ENCODE results near the gene SLC29A2. TPM values are rescaled to one million over a fixed set of nuclear protein-coding genes. Genes with fewer than 3 reads are reported as not detected.
"Not testable (repeated sequence)": the region's sequence is repeated elsewhere in the genome, so short reads cannot be mapped to it uniquely, and the experiment has no call there.

Gene SLC29A2
- total RNA-seq, 1 experiment from 2014 or later, result 36.1 TPM

DNA sequence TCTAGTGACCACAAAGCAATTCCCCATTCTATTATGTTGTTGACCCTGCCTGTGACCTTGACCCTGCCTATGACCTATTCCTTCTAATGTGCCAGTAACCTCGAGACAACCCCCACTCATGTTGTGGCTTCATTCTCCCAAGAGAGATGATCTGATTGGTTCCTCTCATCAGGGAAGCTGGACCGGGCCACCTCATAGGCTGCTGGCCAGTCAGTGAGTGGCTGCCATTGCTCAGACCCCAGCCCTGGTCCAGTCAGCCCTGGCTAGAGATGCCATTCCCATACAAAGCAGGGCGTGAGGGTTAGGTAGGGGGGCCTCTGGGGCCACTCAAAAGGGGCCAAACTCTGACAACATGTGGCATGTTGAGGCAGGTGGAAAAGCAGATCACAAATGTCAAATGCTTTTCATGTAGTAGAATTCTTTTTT, 11.9 kb downstream of the SLC29A2 start:
- CTCF ChIA-PET, result no interaction called here

DNA sequence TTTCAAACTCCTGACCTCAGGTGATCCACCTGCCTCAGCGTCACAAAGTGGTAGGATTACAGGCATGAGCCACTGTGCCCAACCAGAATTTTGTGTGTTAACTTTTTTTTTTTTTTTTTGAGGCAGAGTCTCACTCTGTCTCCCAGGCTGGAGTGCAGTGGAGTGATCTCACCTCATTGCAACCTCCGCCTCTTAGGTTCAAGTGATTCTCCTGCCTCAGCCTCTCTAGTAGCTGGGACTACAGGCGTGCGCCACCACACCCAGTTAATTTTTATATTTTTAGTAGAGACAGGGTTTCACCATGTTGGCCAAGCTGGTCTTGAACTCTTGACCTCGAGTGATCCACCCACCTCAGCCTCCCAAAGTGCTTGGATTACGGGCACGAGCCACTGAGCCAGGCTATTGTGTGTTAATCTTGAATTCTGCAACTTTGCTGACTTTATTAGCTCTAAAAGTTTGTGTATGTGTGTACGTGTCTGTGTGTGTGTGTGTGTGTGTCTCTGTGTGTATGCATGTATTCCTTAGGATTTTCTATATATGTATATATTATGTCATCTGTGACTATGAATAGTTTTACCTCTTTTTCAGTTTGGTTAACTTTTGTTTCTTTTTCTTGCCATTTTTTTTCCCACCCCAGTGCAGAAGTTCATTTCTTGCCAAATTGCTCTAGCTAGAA, 20.9 kb downstream of the SLC29A2 start:
- H3K9me3 ChIP-seq (ENCODE audit: insufficient read depth, low read depth); H3K79me2 ChIP-seq (ENCODE audit: low read depth); BruUV-seq (replicated peaks); H3K27me3 ChIP-seq (ENCODE audit: insufficient read depth, low read depth); H3K9me2 ChIP-seq (ENCODE audit: insufficient read depth); POLR2A ChIA-PET (ENCODE audit: unreplicated experiment); H4K20me1 ChIP-seq (ENCODE audit: insufficient read depth); DNase-seq; H3K4me2 ChIP-seq; H3K27ac ChIP-seq; H3K36me3 ChIP-seq (ENCODE audit: low read depth); CTCF ChIA-PET; intact Hi-C loops (cut with micrococcal nuclease; ENCODE audit: unreplicated experiment); H2AFZ ChIP-seq; H3K4me3 ChIP-seq: not testable (repeated sequence)
- peaks cover 17% of the 10 kb centered on the region for H3K4me1 ChIP-seq (replicated peaks; ENCODE audit: insufficient read depth)
- H3F3A ChIP-seq (ENCODE audit: insufficient read depth, low read depth), result peaks cover 30% of the 10 kb centered on the region

More for the DNA sequence above, 11.9 kb downstream of the SLC29A2 start:
- TF ChIP-seq, protein P1, sequence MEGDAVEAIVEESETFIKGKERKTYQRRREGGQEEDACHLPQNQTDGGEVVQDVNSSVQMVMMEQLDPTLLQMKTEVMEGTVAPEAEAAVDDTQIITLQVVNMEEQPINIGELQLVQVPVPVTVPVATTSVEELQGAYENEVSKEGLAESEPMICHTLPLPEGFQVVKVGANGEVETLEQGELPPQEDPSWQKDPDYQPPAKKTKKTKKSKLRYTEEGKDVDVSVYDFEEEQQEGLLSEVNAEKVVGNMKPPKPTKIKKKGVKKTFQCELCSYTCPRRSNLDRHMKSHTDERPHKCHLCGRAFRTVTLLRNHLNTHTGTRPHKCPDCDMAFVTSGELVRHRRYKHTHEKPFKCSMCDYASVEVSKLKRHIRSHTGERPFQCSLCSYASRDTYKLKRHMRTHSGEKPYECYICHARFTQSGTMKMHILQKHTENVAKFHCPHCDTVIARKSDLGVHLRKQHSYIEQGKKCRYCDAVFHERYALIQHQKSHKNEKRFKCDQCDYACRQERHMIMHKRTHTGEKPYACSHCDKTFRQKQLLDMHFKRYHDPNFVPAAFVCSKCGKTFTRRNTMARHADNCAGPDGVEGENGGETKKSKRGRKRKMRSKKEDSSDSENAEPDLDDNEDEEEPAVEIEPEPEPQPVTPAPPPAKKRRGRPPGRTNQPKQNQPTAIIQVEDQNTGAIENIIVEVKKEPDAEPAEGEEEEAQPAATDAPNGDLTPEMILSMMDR (conservative IDR thresholded peaks at IDR 0.05), result no peak
- no peak for TF ChIP-seq EZH2 (IDR thresholded peaks at IDR 0.05; ENCODE audit: low read depth)
- H3K9me3 ChIP-seq (ENCODE audit: insufficient read depth, low read depth), result no peaks in the 10 kb centered on the region
- peaks cover 20% of the 10 kb centered on the region for H4K20me1 ChIP-seq (ENCODE audit: insufficient read depth)
- no peaks in the 10 kb centered on the region for H3K4me1 ChIP-seq (replicated peaks; ENCODE audit: insufficient read depth)
- no peak for DNase-seq
- no peaks in the 10 kb centered on the region for H3K79me2 ChIP-seq (ENCODE audit: low read depth)
- H3K9me2 ChIP-seq (ENCODE audit: insufficient read depth), result no peaks in the 10 kb centered on the region
- H3K4me3 ChIP-seq, result no peak overlapping the region
- peaks cover 7% of the 10 kb centered on the region; the same call in 1 of the 2 replicates for H3K36me3 ChIP-seq (ENCODE audit: low read depth)
- POLR2A ChIA-PET (ENCODE audit: unreplicated experiment), result interaction anchor here (1.3 kb wide), 1 partner anchor 12 kb away, joined by 11 read pairs; the partner anchor contains the start of gene B4GAT1
- intact Hi-C loops (cut with micrococcal nuclease; ENCODE audit: unreplicated experiment), result no loop called here
- no peak overlapping the region for H3K27ac ChIP-seq
- no peak overlapping the region for H3K4me2 ChIP-seq
- no peak overlapping the region for H2AFZ ChIP-seq
- H3F3A ChIP-seq (ENCODE audit: insufficient read depth, low read depth), result peaks cover 49% of the 10 kb centered on the region; the same call in 1 of the 2 replicates
- no peaks in the 10 kb centered on the region for H3K27me3 ChIP-seq (ENCODE audit: insufficient read depth, low read depth)
- no TSS peak for BruUV-seq (replicated peaks)

DNA sequence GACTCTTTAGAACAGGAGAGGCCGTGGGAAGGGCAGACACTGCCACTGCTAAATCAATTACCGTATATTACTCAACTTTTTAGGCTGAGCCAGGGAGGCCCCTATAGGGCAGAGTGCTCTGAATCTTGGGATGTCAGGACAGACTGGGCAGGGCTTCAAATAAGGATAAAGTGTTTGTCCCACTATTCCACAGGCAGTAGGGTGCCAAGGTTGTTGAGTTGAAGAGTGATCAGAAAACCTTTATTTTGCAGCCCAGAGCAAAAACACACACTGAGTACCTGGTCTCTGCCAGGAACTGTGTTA, 22.5 kb downstream of the SLC29A2 start:
- H3K4me3 ChIP-seq, result no peak overlapping the region

More for the DNA sequence above, 22.5 kb downstream of the SLC29A2 start:
- Histone ChIP-seq H3F3A (ENCODE audit: insufficient read depth, low read depth) (peaks cover 37% of the 10 kb centered on the region), H3K36me3 (ENCODE audit: low read depth) (no peaks in the 10 kb centered on the region), H3K4me2 (peak overlapping the region; percentile 68; the same call in 1 of the 2 replicates), H3K9me3 (ENCODE audit: insufficient read depth, low read depth) (no peaks in the 10 kb centered on the region), H3K79me2 (ENCODE audit: low read depth) (peaks cover 24% of the 10 kb centered on the region), H3K9me2 (ENCODE audit: insufficient read depth) (no peaks in the 10 kb centered on the region), H3K27me3 (ENCODE audit: insufficient read depth, low read depth) (no peaks in the 10 kb centered on the region), H4K20me1 (ENCODE audit: insufficient read depth) (no peaks in the 10 kb centered on the region), H3K27ac (no peak overlapping the region), H2AFZ (no peak overlapping the region), H3K4me1 (replicated peaks; ENCODE audit: insufficient read depth) (peaks cover 25% of the 10 kb centered on the region)
- DNase-seq, result no peak
- intact Hi-C loops (cut with micrococcal nuclease; ENCODE audit: unreplicated experiment), result no loop called here
- no TSS peak for BruUV-seq (replicated peaks)
- ChIA-PET CTCF (interaction anchor here (0.7 kb wide), 1 partner anchor 22 kb away, joined by 4 read pairs; no protein-coding TSS in a partner anchor), POLR2A (ENCODE audit: unreplicated experiment) (no interaction called here)
- no peak for TF ChIP-seq EZH2 (IDR thresholded peaks at IDR 0.05; ENCODE audit: low read depth)
- TF ChIP-seq, protein P1 (conservative IDR thresholded peaks at IDR 0.05), result no peak

Data from PC-9 (cell line).